GM12891 (cell line): ENCODE data around the gene PET100.

Source experiments
- DNase-seq: peaks from one replicate; pipeline ENCODE4 v3.0.0; 2011; ENCODE audit warnings: low spot score; ENCODE audit not compliant: insufficient read length
- FAIRE-seq: peaks from 2 replicates; lab custom pipeline; 2011; peaks lifted over from hg19 to GRCh38; lab: Jason Lieb, UNC
- PAX5 ChIP-seq: IDR thresholded peaks from 2 replicates; pipeline ENCODE4 v1.6.1; 2011; ENCODE audit warnings: low read length, moderate library complexity, mild to moderate bottlenecking; ENCODE audit not compliant: insufficient read depth, severe bottlenecking
- POLR2A ChIP-seq: IDR thresholded peaks from 2 replicates; pipeline ENCODE4 v1.6.1; 2011; ENCODE audit warnings: low read depth, low read length, control low read depth
- POLR2AphosphoS5 ChIP-seq: IDR thresholded peaks from 2 replicates; pipeline ENCODE4 v1.6.1; 2011; ENCODE audit warnings: low read depth, low read length, control low read depth
- POU2F2 ChIP-seq: IDR thresholded peaks from 2 replicates; pipeline ENCODE4 v1.6.1; 2011; ENCODE audit warnings: low read depth, mild to moderate bottlenecking, control low read depth, low read length, moderate library complexity
- SPI1 ChIP-seq: IDR thresholded peaks from 2 replicates; pipeline ENCODE4 v1.6.1; 2011; ENCODE audit warnings: low read depth, low read length, control low read depth
- TAF1 ChIP-seq: IDR thresholded peaks from 2 replicates; pipeline ENCODE4 v1.6.1; 2011; ENCODE audit warnings: low read depth, low read length, control low read depth

The PET100 gene

GRCh38 chr19:7647156-7647555 lies 17.6 kb downstream of the PET100 start:
- no peak for TF ChIP-seq TAF1
- no peak for DNase-seq
- FAIRE-seq = no peak

DNA sequence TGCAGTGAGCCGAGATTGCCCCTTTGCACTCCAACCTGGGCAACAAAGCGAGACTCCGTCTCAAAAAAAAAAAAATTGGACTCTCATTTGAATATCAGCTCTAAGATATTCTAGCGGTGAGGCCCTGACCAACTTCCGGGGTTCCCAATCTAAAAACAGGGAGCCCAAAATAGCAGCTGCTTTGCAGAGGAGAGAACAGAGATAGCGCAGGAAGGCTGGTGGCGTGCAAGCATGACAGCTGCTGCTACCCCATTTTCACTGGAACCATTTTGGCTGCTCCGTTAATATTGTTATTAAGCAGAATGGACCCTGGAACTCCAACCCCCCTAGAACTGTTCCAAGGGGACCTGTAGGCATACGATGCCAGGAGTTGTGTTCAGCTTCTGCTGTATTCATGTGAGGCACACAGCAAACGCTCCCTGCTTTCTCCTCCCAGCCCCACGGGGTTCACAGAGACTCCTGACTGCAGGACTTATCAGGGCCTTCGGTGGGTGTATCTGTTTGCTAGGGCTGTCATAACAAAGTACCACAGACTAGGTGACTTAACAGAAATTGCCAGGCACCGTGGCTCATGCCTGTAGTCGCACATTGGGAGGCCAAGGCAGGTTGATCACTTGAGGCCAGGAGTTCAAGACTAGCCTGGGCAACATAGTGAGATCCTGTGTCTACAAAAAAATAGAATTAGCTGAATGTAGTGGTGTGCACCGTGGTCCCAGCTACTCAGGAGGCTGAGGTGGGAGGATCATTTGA lies 18.8 kb downstream of the PET100 start:
- FAIRE-seq (no peak), DNase-seq (no peak)
- TF ChIP-seq POLR2A (no peak), POLR2AphosphoS5 (peak; percentile 29; the same call in 1 of the 2 replicates), SPI1 (no peak), PAX5 (no peak), TAF1 (no peak), POU2F2 (no peak)

DNA sequence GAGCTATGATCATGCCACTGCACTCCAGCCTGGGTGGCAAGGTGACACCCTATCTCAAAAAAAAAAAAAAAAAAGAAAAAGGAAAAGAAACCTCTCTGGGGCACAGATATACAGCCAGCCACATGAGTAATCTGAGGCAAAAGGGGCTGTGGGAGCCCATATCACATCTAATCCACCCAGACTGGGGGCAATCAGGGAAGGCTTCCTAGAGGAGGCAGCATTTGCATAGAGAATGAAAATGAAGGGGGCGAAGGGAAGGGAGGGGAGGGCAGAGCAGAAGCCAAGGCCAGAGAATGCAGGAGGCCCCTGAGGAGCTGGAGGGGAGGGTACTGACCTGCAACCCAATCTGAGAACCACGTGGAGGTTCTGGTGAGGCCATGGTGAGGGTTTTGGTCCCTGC lies 20.6 kb downstream of the PET100 start:
- FAIRE-seq = no peak

GRCh38 chr19:7652061-7652641 lies 22.6 kb downstream of the PET100 start:
- no peak for TF ChIP-seq POLR2A
- no peak for TF ChIP-seq POLR2AphosphoS5
- peak; percentile 41; the same call in 1 of the 2 replicates for TF ChIP-seq POU2F2
- TF ChIP-seq PAX5 = no peak
- no peak for TF ChIP-seq SPI1
- TF ChIP-seq TAF1 = no peak
- DNase-seq = peak; percentile 75
- FAIRE-seq = peak; percentile 64

More for the DNA sequence above, 20.6 kb downstream of the PET100 start:
- no peak for DNase-seq
- no peak for TF ChIP-seq TAF1
- no peak for TF ChIP-seq SPI1
- TF ChIP-seq POU2F2 = no peak
- no peak for TF ChIP-seq PAX5
- no peak for TF ChIP-seq POLR2AphosphoS5
- TF ChIP-seq POLR2A = no peak

GRCh38 chr19:7654401-7654800 lies 24.8 kb downstream of the PET100 start:
- DNase-seq (no peak), FAIRE-seq (no peak)
- TF ChIP-seq POLR2AphosphoS5 = no peak
- no peak for TF ChIP-seq TAF1
- TF ChIP-seq POLR2A = no peak
- TF ChIP-seq PAX5 = no peak
- no peak for TF ChIP-seq POU2F2
- no peak for TF ChIP-seq SPI1

DNA sequence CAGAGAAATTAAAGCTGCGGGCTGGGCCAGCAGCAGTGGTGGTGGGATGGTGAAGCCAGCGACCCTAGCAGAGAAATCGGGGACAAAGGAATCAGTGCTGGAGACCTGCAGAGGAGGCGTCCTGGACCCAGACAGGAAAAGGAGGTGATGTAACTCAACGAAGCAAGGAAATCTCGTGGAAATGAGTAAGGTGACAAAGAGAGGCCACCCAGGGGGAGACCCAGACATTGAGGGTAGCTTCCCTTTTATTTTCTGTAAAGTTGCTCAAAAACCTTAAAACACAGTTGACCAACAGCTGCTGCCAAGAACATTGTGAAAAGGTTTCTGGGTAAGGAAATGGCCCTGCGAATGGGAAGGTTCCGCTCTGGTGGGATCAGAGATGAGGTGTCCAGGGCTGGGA lies 26.0 kb downstream of the PET100 start:
- DNase-seq (no peak), FAIRE-seq (no peak)
- TF ChIP-seq POLR2A = no peak
- no peak for TF ChIP-seq POU2F2
- no peak for TF ChIP-seq POLR2AphosphoS5
- no peak for TF ChIP-seq PAX5
- TF ChIP-seq SPI1 = no peak
- no peak for TF ChIP-seq TAF1

DNA sequence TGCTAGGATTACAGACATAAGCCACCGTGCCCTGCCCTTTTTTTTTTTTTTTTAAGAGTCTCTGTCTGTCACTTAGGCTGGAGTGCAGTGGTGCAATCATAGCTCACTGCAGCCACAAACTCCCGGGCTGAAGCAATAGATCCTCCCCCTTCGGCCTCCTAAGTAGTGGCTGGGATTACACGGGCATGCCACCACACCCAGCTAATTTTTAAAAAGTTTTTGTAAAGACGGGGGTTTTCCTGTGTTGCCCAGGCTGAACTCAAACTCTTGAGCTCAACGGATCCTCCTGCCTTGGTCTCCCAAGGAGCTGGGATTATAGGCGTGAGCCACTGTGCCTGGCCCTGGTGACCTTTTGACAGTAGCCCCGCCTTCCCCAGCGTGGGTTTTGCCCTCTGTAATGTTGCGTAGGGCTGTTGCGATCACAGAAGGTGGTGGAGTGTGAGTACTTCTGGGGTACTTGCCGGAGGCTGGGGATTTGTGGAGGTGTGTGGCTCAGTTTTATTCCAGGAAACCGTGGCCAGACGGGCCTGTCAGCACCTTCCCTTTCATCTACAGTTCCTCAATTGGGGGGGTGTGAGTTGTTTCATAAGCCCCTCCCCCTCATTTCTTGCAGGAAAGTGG lies 27.6 kb downstream of the PET100 start:
- no peak for DNase-seq
- FAIRE-seq = no peak
- TF ChIP-seq POLR2A (no peak), SPI1 (peak; percentile 45; the same call in 1 of the 2 replicates)

- TF ChIP-seq POU2F2 = no peak
- FAIRE-seq (peak; percentile 90), DNase-seq (peak; percentile 92)
These were observed 28.7 kb downstream of the PET100 start for GRCh38 chr19:7658219-7658686.

DNA sequence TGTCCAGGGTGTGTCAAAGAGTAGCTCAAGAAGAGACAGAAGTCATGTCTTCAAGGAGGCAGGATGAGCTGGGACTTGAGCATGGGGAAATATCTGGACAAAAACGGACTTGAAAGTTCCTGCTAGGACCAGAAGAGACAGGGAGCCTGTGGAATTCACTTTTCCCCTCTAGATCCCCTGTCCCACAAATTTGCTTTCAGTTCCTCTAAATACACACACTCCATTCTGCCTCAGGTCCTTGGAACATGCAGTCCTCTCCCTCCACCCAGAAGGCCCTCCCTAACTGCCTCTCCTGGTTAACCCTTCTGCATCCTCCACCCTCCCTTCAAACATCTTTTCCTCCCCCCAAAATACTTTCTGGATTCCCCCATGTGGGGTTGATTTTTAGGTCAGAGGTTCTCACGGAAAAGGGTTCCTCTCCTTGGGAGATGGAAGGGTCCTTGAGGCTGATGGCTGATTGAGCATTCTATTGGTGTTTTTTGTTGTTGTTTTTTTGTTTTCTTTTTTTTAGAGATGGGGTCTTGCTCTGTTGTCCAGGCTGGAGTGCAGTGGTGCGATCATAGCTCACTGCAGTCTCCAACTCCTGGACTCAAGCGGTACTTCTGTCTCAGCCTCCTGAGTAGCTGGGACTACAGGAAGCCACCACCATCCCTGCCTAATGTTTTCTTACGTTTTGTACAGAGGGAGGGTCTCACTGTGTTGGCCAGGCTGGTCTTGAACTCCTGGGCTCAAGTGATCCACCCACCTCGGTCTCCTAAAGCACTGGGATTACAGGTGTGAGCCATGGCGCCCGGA lies 32.3 kb downstream of the PET100 start:
- no peak for DNase-seq
- TF ChIP-seq POLR2AphosphoS5 (no peak), POLR2A (no peak), POU2F2 (no peak), SPI1 (peak; percentile 56), PAX5 (no peak), TAF1 (no peak)
- FAIRE-seq = no peak

GRCh38 chr19:7662657-7663056 lies 33.1 kb downstream of the PET100 start:
- DNase-seq (no peak), FAIRE-seq (no peak)
- TF ChIP-seq SPI1 (no peak), PAX5 (no peak), POU2F2 (no peak), POLR2AphosphoS5 (no peak), POLR2A (no peak)
